H9 (cell line): ENCODE measurements around the gene CD5L. TPM values are rescaled to one million over a fixed set of nuclear protein-coding genes. Genes with fewer than 3 reads are reported as not detected.
A peak's percentile ranks its signal among the peaks of the same experiment; 100 is the strongest.

Source experiments
- DNase-seq: peaks from one replicate; pipeline ENCODE4 v3.0.0-alpha.2; 2017
- H2AFZ ChIP-seq: one replicate; pipeline ENCODE4 v1.6.1; 2013; ENCODE audit warnings: mild to moderate bottlenecking, low read length, control low read depth, moderate library complexity
- H2AK5ac ChIP-seq: 2 replicates; pipeline ENCODE4 v1.6.1; 2013; ENCODE audit warnings: low read length, control low read depth, mixed read lengths; ENCODE audit not compliant: insufficient read length
- H2BK120ac ChIP-seq: one replicate; pipeline ENCODE4 v1.6.1; 2013; ENCODE audit warnings: low read depth, mild to moderate bottlenecking, low read length, control low read depth, inconsistent platforms; ENCODE audit not compliant: poor library complexity, severe bottlenecking
- H2BK12ac ChIP-seq: 2 replicates; pipeline ENCODE4 v1.6.1; 2013; ENCODE audit warnings: low read length, control low read depth, mixed read lengths, low read depth; ENCODE audit not compliant: insufficient read length
- H2BK15ac ChIP-seq: 2 replicates; pipeline ENCODE4 v1.6.1; 2013; ENCODE audit warnings: low read depth, low read length, control low read depth
- H2BK20ac ChIP-seq: one replicate; pipeline ENCODE4 v1.6.1; 2013; ENCODE audit warnings: low read depth, mild to moderate bottlenecking, low read length, control low read depth, inconsistent platforms; ENCODE audit not compliant: poor library complexity, severe bottlenecking
- H2BK5ac ChIP-seq: 2 replicates; pipeline ENCODE4 v1.6.1; 2013; ENCODE audit warnings: low read length, control low read depth, mixed read lengths; ENCODE audit not compliant: insufficient read length
- H3K14ac ChIP-seq: 2 replicates; pipeline ENCODE4 v1.6.1; 2013; ENCODE audit warnings: low read length, control low read depth; ENCODE audit not compliant: insufficient read depth
- H3K18ac ChIP-seq: 2 replicates; pipeline ENCODE4 v1.6.1; 2013; ENCODE audit warnings: low read depth, mild to moderate bottlenecking, mixed read lengths, low read length, control low read depth; ENCODE audit not compliant: insufficient read length
- H3K23ac ChIP-seq: 2 replicates; pipeline ENCODE4 v1.6.1; 2013; ENCODE audit warnings: low read length, control low read depth, mixed read lengths, low read depth; ENCODE audit not compliant: insufficient read length
- H3K23me2 ChIP-seq: 2 replicates; pipeline ENCODE4 v1.6.1; 2013; ENCODE audit warnings: low read depth, mild to moderate bottlenecking, mixed read lengths, low read length, control low read depth; ENCODE audit not compliant: insufficient read length, poor library complexity, severe bottlenecking
- H3K27ac ChIP-seq: 2 replicates; pipeline ENCODE4 v1.5.1; 2013; ENCODE audit warnings: low read length, control low read depth, mixed read lengths, low read depth; ENCODE audit not compliant: insufficient read length
- H3K27me3 ChIP-seq: 2 replicates; pipeline ENCODE4 v1.6.1; 2013; ENCODE audit warnings: low read length, control low read depth, inconsistent platforms; ENCODE audit not compliant: insufficient read depth
- H3K4ac ChIP-seq: 2 replicates; pipeline ENCODE4 v1.6.1; 2013; ENCODE audit warnings: low read depth, mild to moderate bottlenecking, control low read depth, inconsistent platforms, low read length, moderate library complexity
- H3K4me1 ChIP-seq: 2 replicates; pipeline ENCODE4 v1.6.1; 2013; ENCODE audit warnings: low read length, control low read depth, inconsistent platforms; ENCODE audit not compliant: insufficient read depth
- H3K4me2 ChIP-seq: 2 replicates; pipeline ENCODE4 v1.6.1; 2013; ENCODE audit warnings: low read length, control low read depth, mixed read lengths; ENCODE audit not compliant: insufficient read length, insufficient read depth
- H3K56ac ChIP-seq: 2 replicates; pipeline ENCODE4 v1.6.1; 2013; ENCODE audit warnings: low read depth, mild to moderate bottlenecking, mixed read lengths, low read length, control low read depth; ENCODE audit not compliant: insufficient read length
- H3K79me1 ChIP-seq: 2 replicates; pipeline ENCODE4 v1.6.1; 2013; ENCODE audit warnings: low read depth, mild to moderate bottlenecking, moderate library complexity, low read length, control low read depth, inconsistent platforms; ENCODE audit not compliant: insufficient read depth, poor library complexity, severe bottlenecking
- H3K79me2 ChIP-seq: 2 replicates; pipeline ENCODE4 v1.6.1; 2013; ENCODE audit warnings: low read length, control low read depth, inconsistent platforms; ENCODE audit not compliant: insufficient read depth
- H3K9ac ChIP-seq: 2 replicates; pipeline ENCODE4 v1.6.1; 2013; ENCODE audit warnings: low read length, control low read depth, mixed read lengths; ENCODE audit not compliant: insufficient read length; ENCODE audit errors: extremely low read depth
- H3K9me3 ChIP-seq: one replicate; pipeline ENCODE4 v1.6.1; 2013; ENCODE audit warnings: low read depth, low read length, inconsistent platforms; ENCODE audit not compliant: control insufficient read depth
- H3T11ph ChIP-seq: one replicate; pipeline ENCODE4 v1.6.1; 2013; ENCODE audit warnings: mild to moderate bottlenecking, low read length, control low read depth, inconsistent platforms
- H4K20me1 ChIP-seq: one replicate; pipeline ENCODE4 v1.6.1; 2013; ENCODE audit not compliant: control insufficient read depth, insufficient read length, insufficient read depth
- H4K5ac ChIP-seq: 2 replicates; pipeline ENCODE4 v1.6.1; 2013; ENCODE audit warnings: low read depth, mild to moderate bottlenecking, mixed read lengths, low read length, control low read depth; ENCODE audit not compliant: insufficient read length
- H4K8ac ChIP-seq: replicated peaks from 2 replicates; pipeline ENCODE4 v1.6.1; 2013; ENCODE audit warnings: low read length, control low read depth, mixed read lengths, low read depth; ENCODE audit not compliant: insufficient read length
- H4K91ac ChIP-seq: 2 replicates; pipeline ENCODE4 v1.6.1; 2013; ENCODE audit warnings: low read depth, mild to moderate bottlenecking, moderate library complexity, mixed read lengths, low read length, control low read depth; ENCODE audit not compliant: insufficient read length
- H3K27ac Mint-ChIP-seq, 3 experiments: 2 replicates in 2 of 3; 3 replicates in 1 of 3; pipeline ENCODE4 v1.8.0; 2020 to 2021; ENCODE audit warnings: mixed read lengths in 3 of 3, mild to moderate bottlenecking in 1 of 3, moderate library complexity in 1 of 3
- H3K27me3 Mint-ChIP-seq: 2 replicates; pipeline ENCODE4 v1.8.0; 2021; ENCODE audit warnings: low read depth, mild to moderate bottlenecking, moderate library complexity, mixed read lengths
- H3K36me3 Mint-ChIP-seq, 3 experiments: 2 replicates in 2 of 3; 3 replicates in 1 of 3; pipeline ENCODE4 v1.8.0; 2020 to 2021; ENCODE audit warnings: low read depth in 3 of 3, mixed read lengths in 3 of 3; ENCODE audit not compliant: insufficient read depth in 1 of 3
- H3K4me1 Mint-ChIP-seq, 2 experiments: 2 replicates each; pipeline ENCODE4 v1.8.0; 2020; ENCODE audit warnings: mixed read lengths in 2 of 2
- H3K4me3 Mint-ChIP-seq, 2 experiments: 2 replicates in 1 of 2; 3 replicates in 1 of 2; pipeline ENCODE4 v1.8.0; 2020 to 2021; ENCODE audit warnings: mild to moderate bottlenecking in 2 of 2, mixed read lengths in 2 of 2, moderate library complexity in 1 of 2
- H3K9me3 Mint-ChIP-seq, 2 experiments: 2 replicates in 1 of 2; 3 replicates in 1 of 2; pipeline ENCODE4 v1.8.0; 2020; ENCODE audit warnings: mild to moderate bottlenecking in 2 of 2, mixed read lengths in 2 of 2, moderate library complexity in 1 of 2
- WGBS: extraction: QIAGEN DNeasy Blood & Tissue Kit; methylation state at CpG from one replicate; pipeline ENCODE4 v1.1.7; 2013; ENCODE audit warnings: missing lambda C conversion rate, low lambda C conversion rate, mixed read lengths; ENCODE audit not compliant: insufficient read length; ENCODE audit errors: extremely low coverage; 5-methylcytosine and 5-hydroxymethylcytosine counted together
- total RNA-seq: library from RNA; stranded (reverse); gene quantifications from 2 replicates; pipeline ENCODE4 v1.2.1, GENCODE V29; 2021
- TF ChIP-seq, protein P1 (sequence below): fragments of 200-600 bp; sonication (generic); conservative IDR thresholded peaks from 3 replicates; pipeline ENCODE4 v1.8.0; 2021; ENCODE audit warnings: antibody characterized with exemption, mild to moderate bottlenecking

CD5L gene
- total RNA-seq, 1 experiment from 2014 or later, result not detected

GRCh38 chr1:157834430-157834829 lies 7.2 kb downstream of the CD5L start:
- no CpG with 5 or more reads among the region's 12 CpGs for WGBS

More at GRCh38 chr1:157834430-157834829, 7.2 kb downstream of the CD5L start:
- Histone ChIP-seq H3K27ac (no peak overlapping the region), H3K9ac (no peak overlapping the region), H4K91ac (no peak overlapping the region), H3K56ac (no peak overlapping the region), H3K18ac (no peak overlapping the region), H3K9me3 (no peaks in the 10 kb centered on the region), H3K4me1 (no peaks in the 10 kb centered on the region), H4K20me1 (no peaks in the 10 kb centered on the region), H2AFZ (no peak overlapping the region), H2BK12ac (no peak overlapping the region), H2BK20ac (no peak overlapping the region), H3K79me1 (no peaks in the 10 kb centered on the region), H3K4me2 (no peak overlapping the region), H3K27me3 (no peaks in the 10 kb centered on the region), H4K5ac (no peak overlapping the region), H2BK120ac (no peak overlapping the region), H4K8ac (no peak overlapping the region), H2BK5ac (no peak overlapping the region), H3K14ac (no peak overlapping the region; the same call in 1 of the 2 replicates), H2BK15ac (0 out of 2 replicates have a peak overlapping the region, but pooled peaks have one; percentile 57), H3K23me2 (no peaks in the 10 kb centered on the region), H3K79me2 (no peaks in the 10 kb centered on the region), H3K23ac (no peak overlapping the region), H3T11ph (no peak overlapping the region), H2AK5ac (no peak overlapping the region), H3K4ac (no peak overlapping the region)
- H3K27me3 Mint-ChIP-seq, result peaks cover 2% of the 10 kb centered on the region; the same call in 1 of the 2 replicates
- H3K36me3 Mint-ChIP-seq, result no peaks in the 10 kb centered on the region
- no peak for DNase-seq
- H3K9me3 Mint-ChIP-seq, result no peaks in the 10 kb centered on the region
- TF ChIP-seq, protein P1, sequence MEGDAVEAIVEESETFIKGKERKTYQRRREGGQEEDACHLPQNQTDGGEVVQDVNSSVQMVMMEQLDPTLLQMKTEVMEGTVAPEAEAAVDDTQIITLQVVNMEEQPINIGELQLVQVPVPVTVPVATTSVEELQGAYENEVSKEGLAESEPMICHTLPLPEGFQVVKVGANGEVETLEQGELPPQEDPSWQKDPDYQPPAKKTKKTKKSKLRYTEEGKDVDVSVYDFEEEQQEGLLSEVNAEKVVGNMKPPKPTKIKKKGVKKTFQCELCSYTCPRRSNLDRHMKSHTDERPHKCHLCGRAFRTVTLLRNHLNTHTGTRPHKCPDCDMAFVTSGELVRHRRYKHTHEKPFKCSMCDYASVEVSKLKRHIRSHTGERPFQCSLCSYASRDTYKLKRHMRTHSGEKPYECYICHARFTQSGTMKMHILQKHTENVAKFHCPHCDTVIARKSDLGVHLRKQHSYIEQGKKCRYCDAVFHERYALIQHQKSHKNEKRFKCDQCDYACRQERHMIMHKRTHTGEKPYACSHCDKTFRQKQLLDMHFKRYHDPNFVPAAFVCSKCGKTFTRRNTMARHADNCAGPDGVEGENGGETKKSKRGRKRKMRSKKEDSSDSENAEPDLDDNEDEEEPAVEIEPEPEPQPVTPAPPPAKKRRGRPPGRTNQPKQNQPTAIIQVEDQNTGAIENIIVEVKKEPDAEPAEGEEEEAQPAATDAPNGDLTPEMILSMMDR, result no peak
- no peaks in the 10 kb centered on the region for H3K4me1 Mint-ChIP-seq
- no peak overlapping the region for H3K27ac Mint-ChIP-seq
- H3K4me3 Mint-ChIP-seq, result no peak overlapping the region
